ENCODE results near the gene SYNPR.

DNA sequence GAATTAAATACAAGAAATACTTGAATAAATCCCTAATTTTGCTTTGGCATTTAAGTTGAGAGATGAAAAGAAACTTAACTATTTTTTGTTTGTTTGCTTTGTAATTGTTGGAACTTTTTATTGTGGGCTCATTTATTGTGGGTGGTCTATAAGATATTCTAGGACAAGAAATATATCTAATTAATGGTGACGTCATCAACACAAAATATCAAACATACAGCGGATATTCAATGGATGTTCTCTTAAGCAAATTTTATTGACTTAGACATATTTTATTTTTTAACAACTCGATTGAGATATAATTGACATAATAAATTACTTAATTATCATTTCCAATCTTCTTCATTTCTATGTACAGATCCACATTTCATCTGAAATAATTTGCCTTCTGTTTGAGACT, 30.0 kb downstream of the SYNPR start:
- TF ChIP-seq, protein P1, sequence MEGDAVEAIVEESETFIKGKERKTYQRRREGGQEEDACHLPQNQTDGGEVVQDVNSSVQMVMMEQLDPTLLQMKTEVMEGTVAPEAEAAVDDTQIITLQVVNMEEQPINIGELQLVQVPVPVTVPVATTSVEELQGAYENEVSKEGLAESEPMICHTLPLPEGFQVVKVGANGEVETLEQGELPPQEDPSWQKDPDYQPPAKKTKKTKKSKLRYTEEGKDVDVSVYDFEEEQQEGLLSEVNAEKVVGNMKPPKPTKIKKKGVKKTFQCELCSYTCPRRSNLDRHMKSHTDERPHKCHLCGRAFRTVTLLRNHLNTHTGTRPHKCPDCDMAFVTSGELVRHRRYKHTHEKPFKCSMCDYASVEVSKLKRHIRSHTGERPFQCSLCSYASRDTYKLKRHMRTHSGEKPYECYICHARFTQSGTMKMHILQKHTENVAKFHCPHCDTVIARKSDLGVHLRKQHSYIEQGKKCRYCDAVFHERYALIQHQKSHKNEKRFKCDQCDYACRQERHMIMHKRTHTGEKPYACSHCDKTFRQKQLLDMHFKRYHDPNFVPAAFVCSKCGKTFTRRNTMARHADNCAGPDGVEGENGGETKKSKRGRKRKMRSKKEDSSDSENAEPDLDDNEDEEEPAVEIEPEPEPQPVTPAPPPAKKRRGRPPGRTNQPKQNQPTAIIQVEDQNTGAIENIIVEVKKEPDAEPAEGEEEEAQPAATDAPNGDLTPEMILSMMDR (conservative IDR thresholded peaks at IDR 0.05; ENCODE audit: low read depth, low read length) = no peak
- TF ChIP-seq EZH2 (IDR thresholded peaks at IDR 0.05; ENCODE audit: low read length, unreplicated experiment) = no peak

Data from PC-3 (cell line).